K562 (cell line): ENCODE measurements around the gene GLYATL1B. TPM values are rescaled to one million over a fixed set of nuclear protein-coding genes. Genes with fewer than 3 reads are reported as not detected.
A peak's percentile ranks its signal among the peaks of the same experiment; 100 is the strongest.

Experiments used
- ATAC-seq: fragments of 200-7000 bp; cut with Tn5 transposase; 3 replicates; pipeline ENCODE4 v1.9.1; 2020; ENCODE audit warnings: moderate library complexity
- BruUV-seq: library from RNA; stranded (reverse); fragments of 400-500 nt; replicated peaks from 2 replicates; lab custom pipeline; 2021; lab: Mats Ljungman, UMichigan
- CTCF ChIA-PET: fragments of 300-600 bp; formaldehyde crosslinking; extraction: SDS; loops from one replicate; lab custom pipeline; 2021; ENCODE audit warnings: low intra/inter-chr PET ratio; lab: Yijun Ruan, JAX
- POLR2A ChIA-PET: fragments of 300-600, 350-650 bp; sonication (Branson Sonifier 250); formaldehyde crosslinking; extraction: SDS; loops from one replicate; lab custom pipeline; 2021; ENCODE audit warnings: antibody characterized with exemption, inconsistent platforms; lab: Yijun Ruan, JAX
- DNase-seq, 4 experiments: peaks; one replicate each; pipeline versions ENCODE4 v3.0.0 to v3.0.0-alpha.2; 2011 to 2018; ENCODE audit warnings: low spot score in 3 of 4, mixed read lengths in 3 of 4; ENCODE audit errors: extremely low read depth in 1 of 4
- FAIRE-seq: peaks from 2 replicates; lab custom pipeline; 2011; peaks lifted over from hg19 to GRCh38; lab: Jason Lieb, UNC
- H2AFZ ChIP-seq: 2 replicates; pipeline ENCODE4 v1.6.0; 2011; ENCODE audit warnings: low read depth, low read length, control low read depth, inconsistent platforms
- H3K27ac ChIP-seq: fragments of 200-600 bp; 3 replicates; pipeline ENCODE4 v1.8.0; 2011; ENCODE audit warnings: low read depth, mild to moderate bottlenecking, control low read depth, inconsistent platforms, low read length, moderate library complexity, mixed read lengths; ENCODE audit errors: extremely low read depth
- H3K27me3 ChIP-seq, 2 experiments: fragments of 300-600 bp in 1 of 2; 2 replicates in 1 of 2; 3 replicates in 1 of 2; pipeline versions ENCODE4 v1.6.0 to v1.8.0; 2011; ENCODE audit warnings: inconsistent platforms in 2 of 2, low read length in 2 of 2, mild to moderate bottlenecking in 1 of 2, mixed read lengths in 1 of 2, moderate library complexity in 1 of 2; ENCODE audit not compliant: control insufficient read depth in 2 of 2, insufficient read depth in 2 of 2
- H3K36me3 ChIP-seq: fragments of 300-600 bp; 3 replicates; pipeline ENCODE4 v1.8.0; 2011; ENCODE audit warnings: mild to moderate bottlenecking, low read length, inconsistent platforms; ENCODE audit not compliant: control insufficient read depth, insufficient read depth
- H3K4me1 ChIP-seq, 2 experiments: fragments of 200-600 bp in 1 of 2; replicated peaks in 1 of 2; 2 replicates in 1 of 2; 3 replicates in 1 of 2; pipeline versions ENCODE4 v1.5.1 to v1.8.0; 2011; ENCODE audit warnings: inconsistent platforms in 2 of 2, low read length in 2 of 2, mild to moderate bottlenecking in 1 of 2, mixed read lengths in 1 of 2, moderate library complexity in 1 of 2; ENCODE audit not compliant: control insufficient read depth in 2 of 2, insufficient read depth in 2 of 2
- H3K4me2 ChIP-seq: 2 replicates; pipeline ENCODE4 v1.6.1; 2011; ENCODE audit warnings: low read length, control low read depth, inconsistent platforms, mixed read lengths; ENCODE audit not compliant: insufficient read depth
- H3K4me3 ChIP-seq: fragments of 200-600 bp; sonication (generic), shearing (Covaris generic); 2 replicates; pipeline ENCODE4 v1.5.1; 2016; ENCODE audit warnings: control low read depth, inconsistent platforms
- H3K79me2 ChIP-seq: fragments of 200-600 bp; 3 replicates; pipeline ENCODE4 v1.8.0; 2011; ENCODE audit warnings: low read length, inconsistent platforms; ENCODE audit not compliant: control insufficient read depth, insufficient read depth
- H3K9ac ChIP-seq, 2 experiments: 2 replicates each; pipeline versions ENCODE4 v1.6.0 to v1.6.1; 2011; ENCODE audit warnings: low read depth in 2 of 2, low read length in 2 of 2, control low read depth in 1 of 2, inconsistent platforms in 1 of 2, mild to moderate bottlenecking in 1 of 2, mixed read lengths in 1 of 2; ENCODE audit not compliant: insufficient read depth in 1 of 2
- H3K9me1 ChIP-seq: one replicate; pipeline ENCODE4 v1.6.0; 2011; ENCODE audit warnings: inconsistent platforms, mild to moderate bottlenecking, low read length, moderate library complexity; ENCODE audit not compliant: control insufficient read depth, insufficient read depth
- H3K9me3 ChIP-seq: replicated peaks from 2 replicates; pipeline ENCODE4 v1.5.1; 2011; ENCODE audit warnings: low read depth, low read length, inconsistent platforms; ENCODE audit not compliant: control insufficient read depth, insufficient read depth
- H4K20me1 ChIP-seq: replicated peaks from 2 replicates; pipeline ENCODE4 v1.6.1; 2011; ENCODE audit warnings: low read length, inconsistent platforms, mixed read lengths; ENCODE audit not compliant: control insufficient read depth, insufficient read depth
- BRD4 ChIP-seq: fragments of 200-600 bp; sonication (generic); IDR thresholded peaks from 2 replicates; pipeline ENCODE4 v1.6.1; 2017; ENCODE audit warnings: inconsistent platforms
- CREB3L1 ChIP-seq: fragments of 450-650 bp; IDR thresholded peaks from 2 replicates; pipeline ENCODE4 v1.6.1; 2014; ENCODE audit warnings: low read depth, mild to moderate bottlenecking, moderate library complexity, borderline replicate concordance
- DMBX1 ChIP-seq: fragments of 250-450 bp; sonication (Bioruptor Pico); IDR thresholded peaks from 2 replicates; pipeline ENCODE4 v1.8.0; 2022; ENCODE audit warnings: inconsistent platforms, mild to moderate bottlenecking, moderate library complexity, borderline replicate concordance
- GTF2A2 ChIP-seq: IDR thresholded peaks from 2 replicates; pipeline ENCODE4 v1.6.1; 2016; ENCODE audit warnings: mild to moderate bottlenecking, missing genetic modification characterization, missing compliant biosample characterization
- MEIS2 ChIP-seq: fragments of 450-650 bp; IDR thresholded peaks from 2 replicates; pipeline ENCODE4 v1.6.1; 2014; ENCODE audit warnings: mild to moderate bottlenecking; ENCODE audit not compliant: partially characterized antibody
- NFE2 ChIP-seq: IDR thresholded peaks from 2 replicates; pipeline ENCODE4 v1.6.1; 2014; ENCODE audit warnings: antibody characterized with exemption, low read depth
- NUFIP1 ChIP-seq: fragments of 450-650 bp; IDR thresholded peaks from 2 replicates; pipeline ENCODE4 v1.6.1; 2018; ENCODE audit not compliant: partially characterized antibody
- PHB ChIP-seq: fragments of 250-450 bp; sonication (Bioruptor Pico); IDR thresholded peaks from 2 replicates; pipeline ENCODE4 v1.5.0; 2021
- POLR2A ChIP-seq: fragments of 450-650 bp; conservative IDR thresholded peaks from 2 replicates; pipeline ENCODE4 v1.6.1; 2016
- RB1 ChIP-seq: fragments of 450-650 bp; IDR thresholded peaks from 2 replicates; pipeline ENCODE4 v1.6.1; 2017; ENCODE audit warnings: low read depth, mild to moderate bottlenecking
- SAFB ChIP-seq: fragments of 200-400 bp; formaldehyde crosslinking; IDR thresholded peaks from 2 replicates; pipeline ENCODE4 v1.6.1; 2017; ENCODE audit warnings: low read depth, low read length, borderline replicate concordance
- SMARCA5 ChIP-seq: fragments of 450-650 bp; IDR thresholded peaks from 2 replicates; pipeline ENCODE4 v1.6.1; 2016
- THRAP3 ChIP-seq: fragments of 450-650 bp; IDR thresholded peaks from 2 replicates; pipeline ENCODE4 v1.6.1; 2016; ENCODE audit warnings: mild to moderate bottlenecking, inconsistent platforms, borderline replicate concordance
- ZBTB1 ChIP-seq: sonication (generic); formaldehyde crosslinking; IDR thresholded peaks from 2 replicates; pipeline ENCODE4 v1.8.1; 2023; ENCODE audit warnings: missing genetic modification reagents, low read depth, mild to moderate bottlenecking, borderline replicate concordance
- ZNF165 ChIP-seq: fragments of 250-450 bp; sonication (Bioruptor Pico); IDR thresholded peaks from 2 replicates; pipeline ENCODE4 v1.4.0; 2020; ENCODE audit warnings: borderline replicate concordance
- ZNF316 ChIP-seq: fragments of 450-650 bp; IDR thresholded peaks from 2 replicates; pipeline ENCODE4 v1.6.1; 2016
- ZNF384 ChIP-seq: IDR thresholded peaks from 2 replicates; pipeline ENCODE4 v1.6.1; 2012; ENCODE audit warnings: low read depth, low read length, improper control_type of control experiment
- ZNF586 ChIP-seq: fragments of 450-650 bp; formaldehyde crosslinking; conservative IDR thresholded peaks from 2 replicates; pipeline ENCODE4 v1.4.0; 2020; ENCODE audit warnings: mild to moderate bottlenecking, moderate library complexity
- ZNF699 ChIP-seq: fragments of 250-450 bp; sonication (Bioruptor Pico); IDR thresholded peaks from 2 replicates; pipeline ENCODE4 v1.8.0; 2021; ENCODE audit warnings: mild to moderate bottlenecking, moderate library complexity; ENCODE audit not compliant: insufficient replicate concordance
- ZNF75A ChIP-seq: fragments of 450-650 bp; formaldehyde crosslinking; IDR thresholded peaks from 2 replicates; pipeline ENCODE4 v1.4.0; 2020; ENCODE audit warnings: mild to moderate bottlenecking
- WGBS: fragments of 100-300 bp; shearing (Covaris generic); methylation state at CpG from one replicate; pipeline ENCODE4 v1.1.6; 2016; ENCODE audit warnings: low coverage, mixed read lengths; ENCODE audit not compliant: insufficient coverage; ENCODE audit errors: missing lambda C conversion rate; 5-methylcytosine and 5-hydroxymethylcytosine counted together
- in situ Hi-C: fragments of 300-500 bp; cut with MboI; formaldehyde crosslinking; loops from 4 replicates; pipeline ENCODE4 v1.15.0; 2018; ENCODE audit warnings: inconsistent platforms, mixed read lengths
- intact Hi-C: fragments of 100-400 bp; cut with micrococcal nuclease; formaldehyde crosslinking; loops from 2 replicates; pipeline ENCODE4 v1.14.2; 2022
- polyA plus RNA-seq, 8 experiments: library from polyadenylated mRNA; depleted of rRNA in 4 of 8; stranded (reverse) in 5 of 8; unstranded in 3 of 8; fragments of >200 nt; fragmentation: Nextera tagmentation in 2 of 8; fragmentation: Illumina TruSeq in 1 of 8; extraction: Ambion mirVana in 2 of 8; extraction: Trizol in 1 of 8; gene quantifications; 2 replicates each; pipeline versions ENCODE4 v1.2.1 to v1.2.3, GENCODE V29; 2011 to 2014; ENCODE audit warnings: inconsistent platforms in 1 of 8, missing spikeins in 1 of 8
- total RNA-seq, 7 experiments: library from RNA; depleted of rRNA in 6 of 7; stranded (reverse); fragments of >200 nt in 6 of 7; fragmentation: Illumina TruSeq in 2 of 7; extraction: Trizol in 2 of 7; gene quantifications; 2 replicates each; pipeline versions ENCODE4 v1.2.1 to v1.2.3, GENCODE V29; 2011 to 2021; ENCODE audit warnings: low replicate concordance in 1 of 7
- TF ChIP-seq, protein P1 (sequence below): fragments of 450-650 bp; IDR thresholded peaks from 2 replicates; pipeline ENCODE4 v1.6.1; 2016; ENCODE audit warnings: mild to moderate bottlenecking

The GLYATL1B gene
- total and polyA plus RNA-seq, 9 of the 15 experiments (the other 6 are each of a cell fraction or from before 2014, with no cell fraction given): not detected

DNA sequence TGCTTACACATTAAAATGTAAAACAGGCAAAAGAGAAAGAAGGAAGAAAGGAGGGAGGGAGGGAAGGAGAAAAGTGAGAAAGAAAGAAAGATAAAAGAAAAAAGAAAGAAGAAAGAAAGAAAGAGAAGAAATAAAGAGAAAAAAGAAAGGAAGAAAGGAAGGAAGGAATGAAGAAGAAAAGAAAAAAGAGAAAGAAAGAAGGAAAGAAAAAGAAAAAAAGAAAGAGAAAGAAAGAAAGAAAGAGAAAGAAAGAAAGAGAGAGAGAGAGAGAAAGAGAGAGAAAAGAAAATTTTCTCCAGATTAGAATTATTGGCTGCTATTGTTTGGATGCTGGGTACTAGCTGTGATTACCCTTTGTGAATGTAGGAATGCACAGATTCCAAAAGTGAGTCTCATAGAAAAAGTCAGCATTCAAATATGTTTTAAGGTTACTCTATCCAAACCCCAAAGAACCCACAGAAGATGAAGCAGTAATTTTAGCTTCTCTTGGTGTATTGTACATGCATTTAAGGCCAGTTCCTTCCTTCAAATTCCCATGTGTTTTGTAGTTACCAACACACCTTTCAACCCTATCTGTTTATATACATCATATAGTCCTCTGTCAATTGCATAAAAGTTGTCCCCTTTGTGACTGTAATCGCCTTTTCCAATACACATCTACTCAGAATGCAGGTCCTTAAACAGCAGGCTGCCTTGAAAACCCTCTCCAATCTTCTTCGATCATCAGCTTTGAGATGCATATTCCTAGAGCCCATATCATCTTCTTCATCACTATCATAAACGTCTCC is 55.8 kb downstream of the GLYATL1B start:
- peak overlapping the region; percentile 91 for H3K4me2 ChIP-seq
- no peaks in the 10 kb centered on the region for H3K36me3 ChIP-seq
- 4% methylated on average over 3 of the region's 3 CpGs for WGBS
- FAIRE-seq: no peak
- H2AFZ ChIP-seq: peak overlapping the region; percentile 97
- no peak for DNase-seq
- peak overlapping the region in 1 of 2 experiments; percentile 69; a peak in 2 of 4 replicates for H3K9ac ChIP-seq
- no peaks in the 10 kb centered on the region for H4K20me1 ChIP-seq
- peak overlapping the region; percentile 74 for H3K4me3 ChIP-seq
- H3K27ac ChIP-seq: no peak overlapping the region
- H3K27me3 ChIP-seq: no peaks in the 10 kb centered on the region
- in situ Hi-C loops: loop anchor here (25.0 kb wide), 1 partner anchor 505 kb away; no protein-coding TSS in a partner anchor
- no peaks in the 10 kb centered on the region for H3K9me1 ChIP-seq
- CTCF ChIA-PET: interaction anchor here (0.6 kb wide), 1 partner anchor 1835 kb away, joined by 3 read pairs; no protein-coding TSS in a partner anchor
- H3K9me3 ChIP-seq: no peaks in the 10 kb centered on the region
- no peak for ATAC-seq
- intact Hi-C loops: loop anchor here (10.0 kb wide), 2 partner anchors 367 to 567 kb away; partner anchors contain the start of genes LPXN and ZFP91
- peaks cover 14 to 22% of the 10 kb centered on the region in 2 experiments for H3K4me1 ChIP-seq
- BruUV-seq: TSS peak; percentile 45
- H3K79me2 ChIP-seq: peaks cover 7% of the 10 kb centered on the region; the same call in 1 of the 3 replicates
- POLR2A ChIA-PET: interaction anchor here (0.6 kb wide), 1 partner anchor 312 kb away, joined by 5 read pairs; no protein-coding TSS in a partner anchor
- TF ChIP-seq POLR2A: no peak
- TF ChIP-seq ZNF586 (CRISPR knock-in tag): no peak
- no peak for TF ChIP-seq ZBTB1 (CRISPR knock-in tag)
- TF ChIP-seq PHB (CRISPR knock-in tag): no peak
- no peak for TF ChIP-seq ZNF384
- TF ChIP-seq, protein P1, sequence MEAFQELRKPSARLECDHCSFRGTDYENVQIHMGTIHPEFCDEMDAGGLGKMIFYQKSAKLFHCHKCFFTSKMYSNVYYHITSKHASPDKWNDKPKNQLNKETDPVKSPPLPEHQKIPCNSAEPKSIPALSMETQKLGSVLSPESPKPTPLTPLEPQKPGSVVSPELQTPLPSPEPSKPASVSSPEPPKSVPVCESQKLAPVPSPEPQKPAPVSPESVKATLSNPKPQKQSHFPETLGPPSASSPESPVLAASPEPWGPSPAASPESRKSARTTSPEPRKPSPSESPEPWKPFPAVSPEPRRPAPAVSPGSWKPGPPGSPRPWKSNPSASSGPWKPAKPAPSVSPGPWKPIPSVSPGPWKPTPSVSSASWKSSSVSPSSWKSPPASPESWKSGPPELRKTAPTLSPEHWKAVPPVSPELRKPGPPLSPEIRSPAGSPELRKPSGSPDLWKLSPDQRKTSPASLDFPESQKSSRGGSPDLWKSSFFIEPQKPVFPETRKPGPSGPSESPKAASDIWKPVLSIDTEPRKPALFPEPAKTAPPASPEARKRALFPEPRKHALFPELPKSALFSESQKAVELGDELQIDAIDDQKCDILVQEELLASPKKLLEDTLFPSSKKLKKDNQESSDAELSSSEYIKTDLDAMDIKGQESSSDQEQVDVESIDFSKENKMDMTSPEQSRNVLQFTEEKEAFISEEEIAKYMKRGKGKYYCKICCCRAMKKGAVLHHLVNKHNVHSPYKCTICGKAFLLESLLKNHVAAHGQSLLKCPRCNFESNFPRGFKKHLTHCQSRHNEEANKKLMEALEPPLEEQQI: no peak
- no peak for TF ChIP-seq NFE2
- TF ChIP-seq NUFIP1: no peak
- TF ChIP-seq THRAP3: 0 out of 2 replicates have a peak, but pooled peaks have one; percentile 29
- TF ChIP-seq ZNF316: peak; percentile 27; the same call in 1 of the 2 replicates
- TF ChIP-seq ZNF165 (CRISPR knock-in tag): no peak
- no peak for TF ChIP-seq CREB3L1
- no peak for TF ChIP-seq MEIS2
- TF ChIP-seq BRD4: no peak
- TF ChIP-seq SAFB: no peak
- no peak for TF ChIP-seq ZNF75A
- TF ChIP-seq SMARCA5: no peak
- TF ChIP-seq RB1: no peak
- TF ChIP-seq DMBX1 (CRISPR knock-in tag): no peak
- no peak for TF ChIP-seq GTF2A2 (tag)
- TF ChIP-seq ZNF699: no peak
